IPS-18a (cell line): Measurements from ENCODE around the gene TVP23C.
A peak's percentile ranks its signal among the peaks of the same experiment; 100 is the strongest.
"Not testable (repeated sequence)": the region's sequence is repeated elsewhere in the genome, so short reads cannot be mapped to it uniquely, and the experiment has no call there.

ENCODE experiments used
- H3K27ac ChIP-seq: one replicate; pipeline ENCODE4 v1.5.1; 2013; ENCODE audit warnings: low read length
- H3K27me3 ChIP-seq: one replicate; pipeline ENCODE4 v1.6.1; 2013; ENCODE audit warnings: mild to moderate bottlenecking, low read length; ENCODE audit not compliant: control insufficient read depth, insufficient read depth
- H3K36me3 ChIP-seq: one replicate; pipeline ENCODE4 v1.6.1; 2013; ENCODE audit warnings: low read depth, low read length; ENCODE audit not compliant: control insufficient read depth
- H3K4me1 ChIP-seq: one replicate; pipeline ENCODE4 v1.6.1; 2013; ENCODE audit warnings: low read depth, low read length; ENCODE audit not compliant: control insufficient read depth
- H3K4me3 ChIP-seq: one replicate; pipeline ENCODE4 v1.5.1; 2013; ENCODE audit warnings: low read length
- H3K9ac ChIP-seq: one replicate; pipeline ENCODE4 v1.6.1; 2013; ENCODE audit warnings: mild to moderate bottlenecking, low read length, moderate library complexity
- H3K9me3 ChIP-seq: one replicate; pipeline ENCODE4 v1.6.1; 2013; ENCODE audit warnings: low read depth, low read length; ENCODE audit not compliant: control insufficient read depth

Gene TVP23C

DNA sequence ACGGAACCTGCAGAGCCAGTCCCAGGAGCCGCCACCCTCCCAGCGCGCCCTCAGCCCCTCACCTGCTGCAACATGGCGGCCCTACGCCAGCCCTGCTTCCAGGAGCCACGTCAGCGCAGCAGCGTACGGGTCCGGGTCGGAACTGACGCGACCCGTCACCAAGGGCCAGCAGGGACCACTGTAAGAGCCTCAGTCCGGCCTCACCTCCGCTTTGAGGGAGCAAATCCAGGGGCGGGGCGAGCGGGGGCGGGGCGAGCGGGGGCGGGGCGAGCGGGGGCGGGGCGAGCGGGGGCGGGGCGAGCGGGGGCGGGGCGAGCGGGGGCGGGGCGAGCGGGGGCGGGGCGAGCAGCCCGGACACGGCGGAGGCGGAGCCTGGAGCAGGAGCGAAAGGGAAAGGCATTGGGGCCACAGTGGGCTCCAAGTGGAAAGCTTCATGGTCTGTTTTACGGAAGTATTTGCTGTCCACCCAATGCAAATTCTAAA lies at the start of gene TVP23C:
TSS of gene TVP23C (minus strand) at position 109 of the 483 bp plus-strand sequence. CDS start at position 74, 35 bp downstream.
- not testable (repeated sequence) for H3K9me3 ChIP-seq, H3K27ac ChIP-seq
- H3K9ac ChIP-seq, result peak within 1 kb of the TSS; percentile 48

GRCh38 chr17:15592960-15593359 lies 29.7 kb upstream of the TVP23C start:
- not testable (repeated sequence) for H3K27ac ChIP-seq, H3K4me1 ChIP-seq, H3K4me3 ChIP-seq, H3K9ac ChIP-seq, H3K9me3 ChIP-seq, H3K27me3 ChIP-seq, H3K36me3 ChIP-seq

More for the DNA sequence above, at the start of gene TVP23C:
- H3K27me3 ChIP-seq, H3K4me1 ChIP-seq, H3K36me3 ChIP-seq: not testable (repeated sequence)
- peak within 1 kb of the TSS; percentile 54 for H3K4me3 ChIP-seq

GRCh38 chr17:15591986-15592385 lies 28.7 kb upstream of the TVP23C start:
- not testable (repeated sequence) for H3K9ac ChIP-seq, H3K27ac ChIP-seq, H3K27me3 ChIP-seq, H3K36me3 ChIP-seq, H3K9me3 ChIP-seq, H3K4me1 ChIP-seq, H3K4me3 ChIP-seq

DNA sequence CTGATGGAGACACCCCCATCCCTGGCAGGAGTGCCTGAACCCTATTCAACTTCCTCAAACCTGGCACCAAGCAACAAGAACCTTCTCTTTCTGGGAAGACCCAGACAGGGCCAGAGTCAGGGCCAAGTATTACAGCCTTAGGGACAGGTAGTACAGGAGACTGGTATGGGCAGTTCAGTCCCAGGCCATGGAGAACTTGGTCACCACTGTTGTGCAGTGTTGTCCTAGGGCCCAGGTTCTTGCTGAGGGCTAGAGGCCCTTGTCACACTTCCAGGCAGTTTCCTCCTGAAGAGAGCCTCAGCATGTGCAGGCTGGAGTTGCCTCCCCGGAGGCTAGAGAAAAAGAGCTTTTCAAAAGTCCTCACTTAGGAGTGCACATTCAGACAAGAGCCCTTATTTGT lies 27.6 kb upstream of the TVP23C start:
- not testable (repeated sequence) for H3K4me1 ChIP-seq, H3K9me3 ChIP-seq, H3K9ac ChIP-seq, H3K4me3 ChIP-seq, H3K27ac ChIP-seq, H3K27me3 ChIP-seq, H3K36me3 ChIP-seq

DNA sequence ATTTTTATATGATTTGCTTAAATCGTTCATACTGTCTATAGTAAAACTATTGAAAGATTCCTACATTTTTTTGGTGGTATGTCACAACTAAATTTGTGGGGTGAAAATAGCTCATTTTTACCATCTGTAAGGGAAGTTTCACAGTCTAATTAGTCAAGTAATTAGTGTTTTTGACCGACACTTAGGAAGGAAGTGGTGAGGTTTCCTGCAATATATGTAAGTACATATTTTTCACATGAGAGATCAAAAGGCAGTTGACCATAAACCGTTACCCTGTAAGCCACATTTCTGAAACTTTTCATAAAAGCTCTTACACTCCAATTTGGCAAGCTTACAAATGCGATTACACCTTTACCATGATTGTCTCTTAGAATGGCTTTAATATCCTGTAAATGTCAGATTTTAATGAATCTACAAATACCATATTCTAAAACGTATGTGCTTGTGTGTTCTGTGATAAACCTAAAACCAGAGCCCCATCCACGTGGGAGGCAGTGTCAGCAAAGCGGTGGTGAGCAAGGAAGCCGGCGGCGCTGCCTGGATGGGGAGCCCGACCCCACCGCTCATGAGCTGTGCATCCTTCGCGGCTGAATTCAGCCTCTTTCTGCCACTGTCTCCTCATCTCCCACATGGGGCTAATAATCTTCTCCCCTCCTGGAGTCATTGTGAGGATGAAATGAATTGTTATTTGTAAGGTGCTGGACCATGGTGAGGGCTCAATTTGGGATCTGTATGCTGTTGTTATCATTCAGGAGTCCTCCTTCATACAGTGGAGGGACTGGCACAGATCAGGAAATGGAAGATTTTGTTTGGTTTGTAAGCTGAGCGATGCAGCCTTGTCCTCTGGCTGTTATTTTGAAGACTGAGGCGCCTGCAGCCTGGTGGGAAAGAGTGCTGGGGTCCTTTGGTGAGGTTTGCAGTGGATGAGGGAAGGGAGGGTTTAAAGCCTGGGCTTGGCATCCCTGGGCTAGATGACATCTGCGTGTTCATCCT lies 26.6 kb upstream of the TVP23C start:
- H3K27me3 ChIP-seq, H3K4me3 ChIP-seq, H3K9me3 ChIP-seq, H3K4me1 ChIP-seq, H3K36me3 ChIP-seq, H3K9ac ChIP-seq, H3K27ac ChIP-seq: not testable (repeated sequence)

- not testable (repeated sequence) for H3K4me1 ChIP-seq, H3K27me3 ChIP-seq, H3K9ac ChIP-seq, H3K27ac ChIP-seq, H3K36me3 ChIP-seq, H3K9me3 ChIP-seq, H3K4me3 ChIP-seq
These were observed 24.7 kb upstream of the TVP23C start for GRCh38 chr17:15588017-15588416.

DNA sequence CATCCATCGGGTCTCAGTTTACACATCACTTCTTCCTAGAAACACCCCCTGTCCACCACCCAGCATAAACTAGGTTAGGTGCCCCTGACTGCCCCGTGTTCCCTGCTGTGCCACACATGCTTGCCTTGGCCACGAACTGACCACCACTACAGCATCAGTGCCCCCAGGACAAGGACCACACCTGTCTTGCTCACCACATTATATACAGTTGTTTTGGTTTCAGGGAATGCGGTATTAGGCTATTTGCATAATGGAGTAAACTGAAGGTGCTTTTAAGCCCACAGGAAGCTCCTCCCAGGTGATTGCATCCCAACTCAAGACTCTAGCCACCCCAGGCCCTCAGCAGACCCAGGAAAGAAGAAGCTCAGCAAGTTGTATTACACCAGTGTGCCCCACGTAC lies 20.0 kb upstream of the TVP23C start:
- not testable (repeated sequence) for H3K27me3 ChIP-seq, H3K27ac ChIP-seq, H3K9ac ChIP-seq, H3K36me3 ChIP-seq, H3K9me3 ChIP-seq, H3K4me1 ChIP-seq, H3K4me3 ChIP-seq

GRCh38 chr17:15581462-15581861 lies 18.2 kb upstream of the TVP23C start:
- not testable (repeated sequence) for H3K36me3 ChIP-seq, H3K9ac ChIP-seq, H3K9me3 ChIP-seq

DNA sequence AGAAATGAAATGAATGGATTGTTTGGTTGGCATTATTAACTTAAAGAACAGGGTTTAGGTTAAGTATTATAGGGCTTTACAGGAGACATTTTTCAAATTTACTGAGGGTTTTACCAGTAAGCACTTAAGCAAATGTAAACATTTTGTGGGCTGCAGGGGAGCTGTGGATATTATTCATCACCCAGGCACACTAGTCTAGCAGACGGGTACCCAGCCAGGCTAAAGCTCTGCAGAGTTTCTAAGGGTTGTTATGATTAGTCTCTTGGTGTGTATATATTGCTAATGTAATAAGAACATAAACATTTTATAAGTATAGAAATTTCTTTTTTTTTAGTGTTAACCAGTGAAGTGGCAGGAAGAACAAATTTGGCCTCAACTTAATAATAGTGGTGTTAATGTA lies 13.6 kb upstream of the TVP23C start:
- not testable (repeated sequence) for H3K27ac ChIP-seq, H3K9ac ChIP-seq, H3K4me3 ChIP-seq, H3K4me1 ChIP-seq, H3K36me3 ChIP-seq, H3K27me3 ChIP-seq, H3K9me3 ChIP-seq

More at GRCh38 chr17:15581462-15581861, 18.2 kb upstream of the TVP23C start:
- not testable (repeated sequence) for H3K27me3 ChIP-seq, H3K4me1 ChIP-seq, H3K4me3 ChIP-seq, H3K27ac ChIP-seq

DNA sequence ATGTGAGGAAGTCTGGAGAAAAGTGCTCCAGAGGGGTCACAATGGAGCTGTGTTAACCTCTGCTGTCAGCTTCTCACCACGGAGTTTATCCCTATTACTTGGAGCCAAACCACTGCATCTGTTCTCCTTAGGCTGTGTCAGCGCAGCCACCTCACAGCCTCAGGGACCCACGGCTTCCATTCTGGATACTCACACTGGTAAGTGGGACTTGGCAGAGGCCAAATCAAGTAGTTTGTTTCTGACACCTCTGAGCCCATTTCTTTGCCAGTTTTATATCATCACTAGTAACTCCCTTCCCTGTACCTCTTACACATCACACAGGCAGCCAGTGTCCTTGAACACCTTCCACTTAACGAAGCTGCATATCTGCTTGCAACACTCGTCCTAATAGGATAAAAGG lies 11.4 kb upstream of the TVP23C start:
- H3K27ac ChIP-seq, H3K36me3 ChIP-seq, H3K4me1 ChIP-seq, H3K9me3 ChIP-seq, H3K9ac ChIP-seq, H3K4me3 ChIP-seq, H3K27me3 ChIP-seq: not testable (repeated sequence)

- H3K4me1 ChIP-seq, H3K27ac ChIP-seq, H3K9ac ChIP-seq, H3K36me3 ChIP-seq, H3K4me3 ChIP-seq, H3K9me3 ChIP-seq, H3K27me3 ChIP-seq: not testable (repeated sequence)
These were observed 10.6 kb upstream of the TVP23C start for GRCh38 chr17:15573870-15574269.
